ENCODE data around the gene RECK.

- TF ChIP-seq POLR2AphosphoS5 (IDR thresholded peaks at IDR 0.05; ENCODE audit: low read depth, low read length) (no peak), TAF1 (IDR thresholded peaks at IDR 0.05; ENCODE audit: borderline replicate concordance, insufficient read depth, low read length) (no peak), FOXP2 (optimal IDR thresholded peaks at IDR 0.05; ENCODE audit: borderline replicate concordance, extremely low read depth, extremely low read length, insufficient read depth) (no peak), REST (IDR thresholded peaks at IDR 0.05; ENCODE audit: insufficient read depth in 1 of 2, low read depth in 2 of 2, low read length in 2 of 2) (no peak), SIN3A (IDR thresholded peaks at IDR 0.05; ENCODE audit: borderline replicate concordance, insufficient read depth, low read length) (no peak)
These were observed 13.8 kb downstream of the RECK start for GRCh38 chr9:36050476-36050875.

Data from PFSK-1 (cell line).